Stimulated activated CD4-positive, alpha-beta T cell treated with anti-CD3 and anti-CD28 coated beads, TNF-alpha, amount 100 ng/mL, for 4 hours (primary cell): ENCODE results near the gene KIRREL3.

Experiments
- DNase-seq, 3 experiments: peaks; one replicate each; pipeline ENCODE4 v3.0.0-alpha.2; 2020; ENCODE audit warnings: low read depth in 3 of 3

Gene KIRREL3

GRCh38 chr11:126512251-126512650, 488.3 kb downstream of the KIRREL3 start:
- DNase-seq, result no peak

- no peak for DNase-seq
These were observed 489.0 kb downstream of the KIRREL3 start for GRCh38 chr11:126511475-126512115.

DNA sequence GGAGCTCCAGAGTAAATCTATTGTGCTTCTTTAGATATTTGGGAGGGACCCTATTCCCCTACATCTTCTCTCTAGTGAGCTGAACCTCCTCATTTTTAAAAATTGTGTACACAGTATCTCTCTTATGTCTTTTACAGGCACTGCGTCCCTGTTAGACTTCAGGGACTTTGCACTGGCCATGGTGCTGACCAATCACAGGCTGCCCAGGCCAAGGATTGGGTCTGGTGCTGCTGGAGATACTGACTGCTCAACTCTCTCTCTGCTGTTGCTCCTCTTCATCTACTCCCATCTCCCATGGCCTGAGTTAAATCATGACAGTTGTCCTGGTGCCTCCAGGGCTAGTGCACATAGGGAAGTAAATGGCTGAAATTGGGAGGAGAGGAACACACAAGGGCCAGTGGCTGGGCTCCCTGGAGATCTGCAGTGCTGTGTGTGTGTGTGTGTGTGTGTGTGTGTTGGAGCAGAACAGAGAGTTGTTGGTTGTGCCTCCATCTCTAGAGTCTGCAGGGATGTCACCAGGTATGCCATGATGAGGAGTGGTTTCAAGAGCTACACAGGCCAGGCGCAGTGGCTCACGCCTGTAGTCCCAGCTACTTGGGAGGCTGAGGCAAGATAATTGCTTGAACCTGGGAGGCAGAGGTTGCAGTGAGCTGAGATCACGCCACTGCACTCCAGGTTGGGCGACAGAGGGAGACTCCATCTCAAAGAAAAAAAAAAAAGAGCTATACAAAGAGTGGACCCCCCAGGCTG, 489.8 kb downstream of the KIRREL3 start:
- DNase-seq, result no peak

DNA sequence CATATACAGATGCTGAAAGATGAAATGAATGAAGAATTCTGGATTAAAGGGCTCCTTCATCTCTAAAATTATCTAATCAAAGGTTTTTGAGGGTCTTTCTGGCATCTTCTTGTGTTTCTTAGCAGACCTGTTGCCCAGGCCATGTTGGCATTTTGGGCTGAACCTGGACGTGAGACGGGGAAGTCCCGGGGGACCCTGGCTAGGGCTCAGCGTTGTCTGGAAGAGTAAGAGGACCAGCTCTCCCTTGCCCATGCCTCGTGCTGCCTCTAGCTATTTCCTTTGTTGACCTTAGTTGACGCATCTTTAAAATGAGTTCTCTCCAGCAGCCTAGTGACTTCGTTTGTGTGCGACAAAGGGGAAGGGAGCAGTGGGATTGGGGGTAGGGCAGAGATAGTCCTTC, 492.9 kb downstream of the KIRREL3 start:
- no peak for DNase-seq

DNA sequence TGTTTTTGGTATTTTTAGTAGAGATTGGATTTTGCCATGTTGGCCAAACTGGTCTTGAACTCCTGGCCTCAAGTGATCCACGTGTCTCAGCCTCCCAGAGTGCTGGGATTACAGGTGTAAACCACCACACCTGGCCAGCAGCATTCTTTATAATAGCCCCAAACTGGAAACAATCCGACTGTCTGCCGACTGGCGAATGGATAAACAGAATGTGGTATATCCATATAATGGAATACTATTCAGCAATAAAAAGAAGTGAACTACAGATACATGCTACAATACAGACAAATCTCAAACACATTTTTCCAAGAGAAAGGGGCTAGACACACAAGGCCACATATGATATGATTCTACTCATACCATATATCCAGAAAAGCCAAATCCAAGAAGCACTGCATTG, 493.8 kb downstream of the KIRREL3 start:
- DNase-seq, result no peak

DNA sequence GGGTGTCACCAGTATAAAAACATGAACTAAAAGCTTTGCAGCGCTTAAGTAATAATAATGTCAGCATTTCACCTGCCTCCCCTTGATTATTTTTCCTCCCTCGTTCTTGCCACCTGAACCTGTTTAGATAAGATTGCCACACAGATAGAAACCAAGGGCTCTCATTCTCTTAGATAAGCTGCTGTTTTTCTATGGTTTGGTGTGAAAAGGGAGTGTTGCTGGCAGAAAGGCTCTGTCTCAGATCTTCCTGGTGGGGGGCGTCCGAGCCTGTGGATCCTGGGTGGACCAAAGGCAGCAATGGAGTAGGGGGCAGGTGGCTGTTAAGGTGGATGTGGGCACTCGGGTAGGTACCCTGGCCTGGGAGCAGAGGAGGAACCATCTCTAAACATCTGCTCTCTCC, 497.6 kb downstream of the KIRREL3 start:
- no peak for DNase-seq

DNA sequence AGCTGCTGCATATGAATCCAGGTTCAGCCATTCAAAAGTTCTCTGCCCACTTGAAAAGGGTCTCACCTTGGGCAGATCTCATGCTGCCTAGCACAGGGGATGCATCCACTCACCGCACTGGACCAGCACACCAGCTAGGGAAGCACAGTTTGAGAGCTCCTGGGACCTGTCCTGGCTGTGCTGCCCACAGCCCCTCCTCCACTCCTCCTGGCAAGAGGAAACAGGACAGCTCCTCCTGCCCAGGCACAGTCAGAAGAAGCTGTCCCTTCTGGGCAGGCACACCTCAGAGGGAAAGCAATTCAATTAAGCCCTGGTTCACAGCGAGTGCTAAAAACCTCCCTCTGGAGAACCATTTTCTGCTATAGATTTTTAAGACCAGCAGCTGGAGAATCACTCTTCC, 498.4 kb downstream of the KIRREL3 start:
- no peak for DNase-seq

DNA sequence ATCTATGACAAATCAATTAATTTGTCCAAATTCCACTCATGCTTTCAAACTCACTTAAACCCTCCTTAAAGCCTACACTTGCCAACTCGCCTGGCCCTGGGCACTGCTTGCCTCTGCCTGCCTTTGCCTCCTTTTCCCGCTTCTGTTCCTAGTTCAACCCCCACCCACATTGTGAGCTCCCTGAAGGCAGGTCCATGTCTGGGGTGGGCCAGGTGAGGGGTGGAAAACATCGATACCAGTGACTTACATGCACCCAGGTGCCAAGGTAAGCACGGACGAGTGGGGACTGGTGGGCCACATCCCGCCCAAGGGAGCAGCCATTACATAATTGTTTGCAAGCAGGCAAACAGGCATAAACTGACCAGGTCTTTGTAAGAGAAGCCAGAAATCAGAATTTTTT, 498.9 kb downstream of the KIRREL3 start:
- DNase-seq, result no peak

GRCh38 chr11:126500981-126501380, 499.6 kb downstream of the KIRREL3 start:
- DNase-seq, result no peak

- no peak for DNase-seq
These were observed 501.3 kb downstream of the KIRREL3 start for GRCh38 chr11:126499131-126499752.

DNA sequence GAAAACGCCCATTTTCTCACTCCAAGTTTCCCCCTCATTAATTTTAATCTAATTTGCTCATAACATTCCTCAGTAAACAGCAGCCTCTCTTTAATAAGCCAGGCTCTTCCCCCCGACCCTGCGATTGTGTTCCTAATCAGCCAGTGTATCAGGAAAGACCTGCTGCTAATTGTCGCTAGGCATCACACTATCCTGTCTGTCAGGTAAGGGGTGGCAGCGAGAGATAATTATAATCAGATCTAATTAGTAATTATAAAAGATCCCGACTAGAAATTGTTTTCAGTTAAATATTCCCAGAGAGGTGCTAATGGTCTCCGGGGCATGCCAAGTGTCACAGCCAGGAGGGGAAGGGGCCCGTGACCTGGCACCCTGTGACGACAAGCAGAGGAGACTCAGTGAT, 502.3 kb downstream of the KIRREL3 start:
- DNase-seq, result no peak

DNA sequence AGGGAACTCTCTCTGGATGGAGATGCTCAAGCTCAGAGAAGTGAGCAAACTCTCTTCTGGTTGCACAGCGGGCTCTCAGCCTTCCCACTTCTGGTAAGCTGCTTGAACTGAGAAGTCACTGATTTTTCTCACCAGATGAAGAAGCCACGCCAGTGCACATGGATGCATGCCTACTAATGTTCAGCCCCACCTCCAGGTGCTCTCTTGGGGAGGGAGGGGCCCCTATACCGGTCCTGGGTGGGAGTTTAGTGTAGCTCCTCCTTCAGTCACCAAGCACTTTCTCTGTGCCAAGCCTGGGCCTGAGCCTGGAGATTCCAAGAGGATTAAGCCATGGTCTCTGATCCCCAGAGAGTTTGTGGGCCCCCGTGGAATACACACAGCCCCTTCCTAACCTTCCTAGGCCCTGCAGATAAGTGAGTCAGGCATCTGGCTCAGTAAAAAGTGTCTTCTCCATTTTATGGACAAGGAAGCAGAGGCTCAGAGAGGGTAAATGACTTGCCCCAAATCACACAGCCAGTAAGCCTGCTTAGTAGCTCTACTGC, 502.9 kb downstream of the KIRREL3 start:
- DNase-seq, result no peak

DNA sequence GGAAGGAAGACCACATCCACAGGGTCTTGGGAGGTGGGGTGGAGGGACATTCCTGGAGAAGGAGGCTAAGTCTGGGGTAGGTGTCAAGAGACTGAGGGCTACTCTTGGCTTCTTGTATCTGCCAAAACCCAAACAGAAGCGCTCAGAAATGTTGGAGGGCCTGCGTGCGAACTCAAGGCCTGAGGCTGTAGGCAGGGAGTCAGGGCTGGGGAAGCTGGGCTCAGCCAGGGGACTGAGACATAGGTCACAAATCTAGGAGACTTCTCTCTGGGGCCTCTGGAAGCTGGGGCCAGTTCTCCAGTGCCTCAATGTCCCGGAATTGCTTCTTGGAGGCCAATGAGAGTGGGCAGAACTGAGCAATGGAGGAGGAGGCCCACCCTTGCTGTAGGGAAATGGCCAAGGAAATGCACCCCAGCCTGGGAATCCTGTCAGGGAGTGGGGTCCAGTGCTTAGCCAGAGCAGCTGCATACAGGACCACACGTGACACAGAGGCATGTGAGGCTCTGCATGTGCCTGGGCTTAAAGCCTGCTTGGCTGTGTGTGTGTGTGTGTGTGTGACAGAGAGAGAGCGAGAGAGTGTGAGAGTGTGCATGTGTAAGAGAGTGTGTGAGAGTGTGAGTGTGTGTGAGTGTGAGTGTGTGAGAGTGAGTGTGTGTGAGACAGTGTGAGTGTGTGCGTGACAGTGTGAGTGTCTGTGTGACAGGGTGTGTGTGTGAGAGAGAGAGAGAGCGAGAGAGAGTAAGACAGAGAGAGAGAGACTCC, 503.8 kb downstream of the KIRREL3 start:
- no peak for DNase-seq

DNA sequence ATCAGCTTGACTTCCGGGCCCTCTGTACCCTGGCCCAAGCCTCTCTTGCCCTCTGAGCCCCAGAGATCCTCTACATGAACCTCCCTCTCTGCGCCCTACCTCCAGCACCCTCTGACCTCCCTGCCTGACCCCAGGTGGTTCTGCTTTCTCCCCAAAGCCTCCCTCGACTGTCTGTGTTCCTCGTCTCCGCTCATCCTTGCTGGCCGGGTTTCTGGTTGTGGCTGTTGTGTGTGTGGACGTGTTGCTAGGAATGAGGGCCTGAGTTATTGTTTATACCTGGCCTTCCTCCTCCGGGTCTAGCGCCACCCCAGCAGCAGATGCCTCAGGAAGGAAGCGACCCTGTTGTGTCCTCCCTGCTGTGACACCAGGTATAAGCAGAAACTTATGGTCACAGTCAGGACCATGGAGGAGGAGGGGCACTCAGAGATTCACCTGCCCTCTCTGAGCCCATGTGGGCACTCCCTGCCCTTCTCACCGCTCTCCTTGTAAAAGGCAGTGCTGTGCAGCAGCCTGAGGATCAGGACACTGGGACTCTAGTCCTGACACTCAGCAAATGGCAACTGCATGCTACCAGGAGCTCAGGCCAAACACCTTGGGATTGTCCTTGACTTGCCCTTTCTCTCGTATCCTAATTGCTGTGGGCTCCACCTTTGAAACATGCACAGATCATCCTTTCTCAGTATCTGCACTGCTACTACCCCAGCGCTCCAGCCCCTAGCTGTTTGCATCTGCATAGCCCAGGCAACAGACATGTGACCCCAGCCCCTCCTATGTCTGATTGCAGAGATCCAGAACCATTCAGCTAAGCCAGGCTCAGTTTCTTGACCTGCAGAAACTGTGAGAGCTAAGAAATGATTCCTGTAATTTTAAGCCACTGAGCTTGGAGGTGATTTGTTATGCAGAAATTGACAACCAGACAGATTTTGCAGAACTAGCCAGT, 505.0 kb downstream of the KIRREL3 start:
- DNase-seq, result no peak

DNA sequence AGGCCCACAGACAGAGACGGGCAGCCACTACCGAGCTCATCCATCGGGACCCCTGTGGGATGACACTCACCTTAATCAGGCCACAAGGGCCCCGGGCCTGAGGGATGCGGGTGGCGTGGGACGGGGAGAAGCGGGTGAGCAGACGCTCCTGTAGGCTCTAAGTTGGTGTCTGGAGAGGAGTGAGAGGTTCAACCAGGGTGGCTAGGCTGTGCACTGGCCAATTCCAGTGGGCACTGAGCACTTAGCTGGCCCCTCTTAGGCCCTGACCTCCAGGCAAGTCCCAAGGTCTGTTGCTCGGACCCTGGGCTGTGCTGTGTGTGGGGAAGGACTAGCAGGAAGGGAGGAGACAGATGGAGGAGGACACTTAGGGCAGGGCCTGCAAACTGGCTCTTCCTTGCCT, 505.7 kb downstream of the KIRREL3 start:
- no peak for DNase-seq

DNA sequence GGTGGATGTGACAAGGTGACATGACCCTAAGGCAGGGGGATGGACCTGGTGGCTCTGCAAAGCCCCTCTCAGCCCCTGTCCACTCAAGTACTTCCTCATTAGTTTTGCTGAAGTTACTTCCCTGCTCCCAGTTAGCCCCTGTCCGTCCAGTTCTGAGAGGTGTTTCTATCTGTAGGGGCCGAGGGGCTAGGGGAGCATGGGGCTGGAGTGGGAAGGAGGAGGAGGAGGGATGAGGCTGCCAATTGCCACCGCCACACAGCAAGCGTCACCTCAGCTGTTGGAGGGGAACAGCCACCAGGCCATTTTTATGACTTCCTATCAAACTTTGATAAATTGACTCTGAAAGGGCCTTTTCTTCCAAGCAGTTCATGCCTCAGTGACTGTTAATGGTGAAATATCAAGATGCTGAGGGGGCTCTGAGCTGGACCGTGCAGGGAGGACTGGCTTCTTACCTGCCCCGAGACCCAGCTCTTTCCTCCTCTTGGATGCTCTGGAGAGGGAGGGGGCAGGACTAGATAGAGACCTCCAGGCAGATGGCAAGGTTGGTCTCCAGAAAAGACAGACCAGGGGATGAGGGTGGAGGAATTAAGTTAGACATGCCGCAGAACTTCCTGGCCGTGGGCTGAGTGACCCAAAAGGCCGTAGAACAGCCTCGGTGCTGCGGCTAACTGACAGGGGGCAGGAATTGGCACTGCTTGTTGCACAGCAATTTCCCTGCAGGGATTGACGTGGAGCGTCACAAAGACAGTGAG, 508.1 kb downstream of the KIRREL3 start:
- DNase-seq, result no peak

DNA sequence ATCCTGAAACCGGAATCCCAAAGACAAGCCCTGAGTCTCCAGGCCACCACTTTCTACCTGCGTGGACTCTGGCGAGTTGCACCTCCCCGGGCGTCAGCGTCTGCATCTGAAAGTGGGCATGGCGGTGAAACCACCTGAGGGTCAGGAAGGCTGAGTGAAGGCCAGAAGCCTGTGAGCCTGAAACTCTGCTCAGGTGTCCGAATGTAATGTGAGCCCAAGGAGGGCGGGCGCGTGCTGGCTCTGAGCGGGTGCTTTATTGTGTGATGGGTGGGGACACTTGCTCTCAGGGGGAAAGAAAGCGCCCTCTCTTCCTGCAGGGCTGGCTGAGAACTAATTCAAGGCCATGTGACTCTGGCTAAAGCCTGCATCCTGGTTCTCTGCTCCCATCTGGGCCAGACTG, 509.5 kb downstream of the KIRREL3 start:
- DNase-seq, result no peak

- no peak for DNase-seq
These were observed 510.5 kb downstream of the KIRREL3 start for GRCh38 chr11:126489836-126490660.

DNA sequence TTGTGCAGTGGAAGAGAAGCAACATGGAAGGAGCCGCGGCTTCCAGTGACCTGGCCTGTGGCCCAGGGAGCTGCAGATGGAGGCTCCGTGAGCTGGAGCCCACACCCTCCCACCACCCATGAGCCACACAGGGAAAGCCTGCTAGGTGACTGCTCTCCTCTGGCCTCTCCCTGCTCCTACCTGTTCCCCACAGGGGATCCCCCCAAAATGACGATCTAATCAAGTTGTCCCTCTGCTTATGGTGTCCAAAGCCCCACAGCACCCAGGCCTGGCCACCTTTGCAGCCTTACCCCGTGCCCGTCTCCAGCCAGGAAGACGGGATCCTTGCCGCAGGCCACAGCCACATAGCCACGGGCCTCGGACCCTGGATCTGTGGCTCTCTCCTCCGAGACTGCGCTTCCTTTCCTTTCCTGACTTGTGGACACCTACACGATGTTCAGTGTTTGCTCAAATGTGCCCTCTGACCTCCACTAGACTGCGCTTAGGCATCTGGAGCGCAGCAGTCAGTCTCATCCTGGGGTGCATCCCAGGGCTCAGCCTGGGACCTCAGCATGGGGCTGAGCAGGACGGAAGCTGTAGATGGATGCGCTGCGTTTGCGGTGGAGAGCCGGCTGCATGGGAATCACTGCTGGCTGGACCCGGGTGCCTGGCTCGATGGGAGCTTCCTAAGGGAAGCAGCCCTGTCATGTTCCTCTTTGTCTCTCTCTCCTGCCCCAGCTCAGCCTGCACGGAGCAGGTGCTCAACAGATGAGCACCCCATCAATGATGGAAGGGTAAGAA, 511.8 kb downstream of the KIRREL3 start:
- no peak for DNase-seq
